Ovary (tissue), 9 donors: Measurements from ENCODE around the gene PROX1. TPM values are rescaled to one million over a fixed set of nuclear protein-coding genes. Genes with fewer than 3 reads are reported as not detected.

ENCODE experiments used
- DNase-seq, 5 donors: peaks; one replicate each; pipeline ENCODE4 v3.0.0-alpha.2; 2019 to 2020
- H3K27ac ChIP-seq, 2 donors: fragments of 200-600 bp; one replicate each; pipeline versions ENCODE4 v1.5.1 to v1.8.0; 2019 to 2022
- H3K27me3 ChIP-seq: fragments of 200-600 bp; one replicate; pipeline ENCODE4 v1.8.0; 2022
- H3K36me3 ChIP-seq: fragments of 200-600 bp; sonication (generic); one replicate; pipeline ENCODE4 v1.5.1; 2019
- H3K4me1 ChIP-seq: one replicate; pipeline ENCODE4 v1.8.1; 2013; ENCODE audit warnings: mild to moderate bottlenecking, moderate library complexity; ENCODE audit not compliant: insufficient read depth
- H3K4me3 ChIP-seq: fragments of 200-600 bp; sonication (generic); one replicate; pipeline ENCODE4 v1.5.1; 2017
- H3K9me3 ChIP-seq, 2 donors: fragments of 200-600 bp in 1 of 2; sonication (generic) in 1 of 2; one replicate each; pipeline versions ENCODE4 v1.5.1 to v1.8.1; 2013 to 2019; ENCODE audit warnings: mild to moderate bottlenecking in 1 of 2, moderate library complexity in 1 of 2
- CTCF ChIP-seq, 3 donors: fragments of 450-650 bp in 2 of 3; fragments of 200-600 bp in 1 of 3; IDR thresholded peaks; one replicate each; pipeline versions ENCODE4 v1.5.1 to v1.8.0; 2016 to 2022; ENCODE audit warnings: antibody characterized with exemption in 3 of 3, mild to moderate bottlenecking in 1 of 3
- EP300 ChIP-seq: sonication (generic); formaldehyde crosslinking; IDR thresholded peaks from one replicate; pipeline ENCODE4 v1.6.1; 2017; ENCODE audit warnings: antibody characterized with exemption
- POLR2A ChIP-seq: fragments of 450-650 bp; IDR thresholded peaks from one replicate; pipeline ENCODE4 v1.6.1; 2017; ENCODE audit warnings: antibody characterized with exemption, mild to moderate bottlenecking, moderate library complexity
- WGBS, 3 donors: extraction: QIAGEN DNeasy Blood & Tissue Kit in 1 of 3; methylation state at CpG; one replicate each; pipeline versions ENCODE4 v1.1.5 to v1.1.7; 2013 to 2017; 5-methylcytosine and 5-hydroxymethylcytosine counted together
- intact Hi-C, 4 donors: fragments of 100-400 bp; cut with DNase I; formaldehyde crosslinking; loops; one replicate each; pipeline versions ENCODE4 v1.11.0 to v1.15.1; 2022 to 2023
- polyA plus RNA-seq, 2 donors: library from polyadenylated mRNA; stranded (reverse); fragments of 200-250 nt in 1 of 2; fragments of 350-450 nt in 1 of 2; fragmentation: Illumina TruSeq in 1 of 2; extraction: RNeasy Lipid Tissue Mini Kit (QIAGEN cat#74804) in 1 of 2; gene quantifications; one replicate each; pipeline ENCODE4 v1.2.3, GENCODE V29; 2013 to 2014
- total RNA-seq, 7 donors: library from RNA; depleted of rRNA in 2 of 7; stranded (reverse); fragments of >200 nt in 2 of 7; fragmentation: NEBNext Ultra II Directional in 3 of 7; extraction: Animal tissue kit (Norgen Biotek cat#: 25700) in 3 of 7; gene quantifications; one replicate each; pipeline versions ENCODE4 v1.1.0 to v1.2.4, GENCODE V29; 2016 to 2023
- donor health status: DM: no; HTN: no; CAD: no; lungs with moderate emphysema.
- donor health status: DM: no; HTN: no; CAD: no.
- donor health status: Bipolar disorder and iron deficiency.
- donor health status: DM: yes; HTN: yes; CAD: no.
- donor health status: DM: no; HTN: no; CAD: no.
- donor health status: DM: yes; HTN: yes; CAD: no.

Gene PROX1
- total and polyA plus RNA-seq, 9 donors = 3.6 to 23.6 (median 13.2) TPM

DNA sequence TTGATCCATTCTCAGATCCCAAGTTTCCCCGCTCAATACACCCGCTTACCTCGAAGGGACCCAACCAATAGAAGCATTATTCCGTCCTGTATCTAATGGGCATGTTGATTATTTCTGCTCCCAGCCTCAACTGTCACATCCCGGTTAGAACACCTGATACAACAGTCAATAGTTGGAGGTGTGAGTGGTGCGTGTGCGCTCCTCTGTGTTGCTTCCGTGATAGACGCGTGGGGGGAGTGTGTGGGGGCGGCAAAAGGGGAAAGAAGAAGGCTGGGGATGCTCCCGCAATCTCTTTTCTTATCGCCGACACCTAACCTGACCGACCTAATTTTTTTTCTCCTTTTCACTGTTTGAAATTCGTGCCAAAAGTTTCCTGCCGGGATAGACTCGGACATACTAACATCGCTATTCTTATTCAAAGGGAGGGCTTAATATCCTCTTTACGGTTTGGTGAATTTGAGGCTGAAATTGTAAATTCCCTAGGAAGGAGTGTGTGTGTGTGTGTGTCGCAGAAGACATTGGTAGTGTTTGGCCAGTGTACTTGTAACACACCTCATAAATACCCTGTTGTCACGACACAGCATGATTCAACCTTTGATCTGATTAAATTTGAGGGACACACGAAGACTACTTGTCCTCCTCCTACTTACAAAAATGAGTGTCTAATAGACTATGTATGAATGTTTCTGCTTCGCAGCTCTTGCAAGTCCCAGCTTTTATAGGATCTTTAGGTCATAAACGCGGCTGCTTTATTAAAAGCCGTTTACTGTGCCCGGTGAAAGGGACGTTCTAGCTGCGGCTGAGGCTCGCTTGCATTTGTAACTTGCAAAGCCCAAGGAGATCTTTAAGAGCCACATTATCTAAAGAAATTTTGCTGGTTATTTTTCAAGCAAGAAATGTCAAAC, 1.5 kb upstream of the PROX1 start:
- TF ChIP-seq EP300 = no peak
- no peak for TF ChIP-seq POLR2A
- no peak for TF ChIP-seq CTCF (IDR thresholded peaks at IDR 0.05)
- Histone ChIP-seq H3K4me1 (peaks cover 17% of the 10 kb centered on the region), H3K36me3 (no peaks in the 10 kb centered on the region), H3K27ac (no peak overlapping the region), H3K9me3 (no peaks in the 10 kb centered on the region), H3K4me3 (no peak overlapping the region), H3K27me3 (no peaks in the 10 kb centered on the region)
- 16 to 32% (median 29%) methylated on average over 31 of the region's 31 CpGs for WGBS, 3 donors
- DNase-seq = no peak
- intact Hi-C loops = no loop called here

- peaks cover 17% of the 10 kb centered on the region for H3K4me1 ChIP-seq
- H3K27me3 ChIP-seq = no peaks in the 10 kb centered on the region
- peak overlapping the region; percentile 53 for H3K4me3 ChIP-seq
- H3K9me3 ChIP-seq = no peaks in the 10 kb centered on the region
- no peak for DNase-seq
- no peaks in the 10 kb centered on the region for H3K36me3 ChIP-seq
- intact Hi-C loops = no loop called here
- 15 to 24% (median 23%) methylated on average over 6 of the region's 6 CpGs for WGBS, 3 donors
- TF ChIP-seq EP300 = no peak
- no peak for TF ChIP-seq CTCF (IDR thresholded peaks at IDR 0.05)
- TF ChIP-seq POLR2A = no peak
- no peak overlapping the region for H3K27ac ChIP-seq
Observed at GRCh38 chr1:213986925-213987250, 885 bp upstream of the PROX1 start.

GRCh38 chr1:213987422-213987926, 299 bp upstream of the PROX1 start:
- Histone ChIP-seq H3K27me3 (no peaks in the 10 kb centered on the region), H3K36me3 (no peaks in the 10 kb centered on the region), H3K4me1 (peaks cover 17% of the 10 kb centered on the region), H3K27ac (peak overlapping the region; percentile 75 to 94), H3K9me3 (no peaks in the 10 kb centered on the region), H3K4me3 (peak overlapping the region; percentile 53)
- DNase-seq = peak; percentile 56 to 93 (median 89)
- TF ChIP-seq EP300 = no peak
- TF ChIP-seq CTCF (IDR thresholded peaks at IDR 0.05) = no peak
- TF ChIP-seq POLR2A = no peak
- 1% methylated on average over 35 of the region's 35 CpGs for WGBS, 3 donors
- intact Hi-C loops = no loop called here

- peak; percentile 35 to 55 (median 51) for DNase-seq
- Histone ChIP-seq H3K4me3 (peak overlapping the region; percentile 53), H3K36me3 (no peaks in the 10 kb centered on the region), H3K4me1 (peaks cover 11% of the 10 kb centered on the region), H3K27ac (peak overlapping the region; percentile 75 to 94), H3K9me3 (no peaks in the 10 kb centered on the region), H3K27me3 (no peaks in the 10 kb centered on the region)
- intact Hi-C loops = no loop called here
- TF ChIP-seq EP300 (no peak), POLR2A (no peak), CTCF (IDR thresholded peaks at IDR 0.05) (no peak)
- 0 to 3% (median 0%) methylated on average over 17 of the region's 17 CpGs for WGBS, 3 donors
Observed at GRCh38 chr1:213988507-213989001, 781 bp downstream of the PROX1 start.
